Measurements from ENCODE around the gene SETD4.

DNA sequence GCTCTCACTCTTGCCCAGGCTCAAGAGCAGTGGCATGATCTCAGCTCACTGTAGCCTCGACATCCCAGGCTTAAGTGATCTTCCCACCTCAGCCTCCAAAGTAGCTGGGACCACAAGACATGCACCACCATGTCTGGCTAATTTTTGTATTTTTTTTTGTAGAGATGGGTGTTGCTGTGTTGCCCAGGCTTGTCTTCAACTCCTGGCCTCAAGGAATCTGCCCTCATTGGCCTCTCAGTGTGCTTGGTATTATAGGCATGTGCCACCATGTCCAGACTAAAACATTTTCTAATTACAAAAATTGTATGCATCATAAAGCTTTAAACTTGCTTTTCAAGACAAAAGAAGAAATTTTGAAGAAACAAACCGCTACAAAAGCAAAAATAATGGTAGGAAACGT, 29.6 kb upstream of the SETD4 start:
- no peak for TF ChIP-seq RFX5 (IDR thresholded peaks at IDR 0.05; ENCODE audit: low read depth, low read length)
- no peak for TF ChIP-seq CTCF (conservative IDR thresholded peaks at IDR 0.05; ENCODE audit: low read depth, low read length)
- TF ChIP-seq RAD21 (IDR thresholded peaks at IDR 0.05; ENCODE audit: low read length), result no peak
- TF ChIP-seq BHLHE40 (IDR thresholded peaks at IDR 0.05; ENCODE audit: low read depth, low read length), result no peak
- no peak for TF ChIP-seq MAFK (IDR thresholded peaks at IDR 0.05; ENCODE audit: low read depth, low read length)
- no peak for TF ChIP-seq POLR2A (IDR thresholded peaks at IDR 0.05; ENCODE audit: low read depth, low read length)

Measured in IMR-90 (cell line).